Immature natural killer cell (primary cell): Measurements from ENCODE around the gene ZNF536. TPM values are rescaled to one million over a fixed set of nuclear protein-coding genes. Genes with fewer than 3 reads are reported as not detected.
"Not testable (repeated sequence)": the region's sequence is repeated elsewhere in the genome, so short reads cannot be mapped to it uniquely, and the experiment has no call there.

ENCODE experiments used
- DNase-seq, 3 donors: peaks; one replicate each; pipeline ENCODE4 v3.0.0; 2022; ENCODE audit warnings: mixed read lengths in 1 of 3
- H3K27ac Mint-ChIP-seq, 6 donors: one replicate each; pipeline ENCODE4 v1.8.0; 2020; ENCODE audit warnings: mixed read lengths in 6 of 6, mild to moderate bottlenecking in 5 of 6, inconsistent platforms in 4 of 6, moderate library complexity in 3 of 6
- H3K27me3 Mint-ChIP-seq, 3 donors: one replicate each; pipeline ENCODE4 v1.8.0; 2020 to 2021; ENCODE audit warnings: low read depth in 3 of 3, mild to moderate bottlenecking in 3 of 3, mixed read lengths in 3 of 3, moderate library complexity in 3 of 3, inconsistent platforms in 1 of 3
- H3K36me3 Mint-ChIP-seq, 3 donors: one replicate each; pipeline ENCODE4 v1.8.0; 2020; ENCODE audit warnings: mixed read lengths in 3 of 3, inconsistent platforms in 2 of 3, mild to moderate bottlenecking in 2 of 3
- H3K4me1 Mint-ChIP-seq, 2 donors: one replicate each; pipeline ENCODE4 v1.8.0; 2020; ENCODE audit warnings: inconsistent platforms in 2 of 2, mild to moderate bottlenecking in 2 of 2, mixed read lengths in 2 of 2, moderate library complexity in 1 of 2
- H3K4me3 Mint-ChIP-seq, 5 donors: one replicate each; pipeline ENCODE4 v1.8.0; 2020; ENCODE audit warnings: mild to moderate bottlenecking in 5 of 5, mixed read lengths in 5 of 5, inconsistent platforms in 3 of 5, moderate library complexity in 3 of 5
- H3K9me3 Mint-ChIP-seq, 6 donors: one replicate each; pipeline ENCODE4 v1.8.0; 2020; ENCODE audit warnings: mild to moderate bottlenecking in 6 of 6, mixed read lengths in 6 of 6, inconsistent platforms in 4 of 6, moderate library complexity in 3 of 6
- polyA plus RNA-seq, 3 donors: library from polyadenylated mRNA; unstranded; fragments of 300-500 nt; fragmentation: Illumina TruSeq; gene quantifications; one replicate each; pipeline ENCODE4 v1.2.3, GENCODE V29; 2021

Gene ZNF536
- polyA plus RNA-seq, 3 donors from 2014 or later, result not detected

DNA sequence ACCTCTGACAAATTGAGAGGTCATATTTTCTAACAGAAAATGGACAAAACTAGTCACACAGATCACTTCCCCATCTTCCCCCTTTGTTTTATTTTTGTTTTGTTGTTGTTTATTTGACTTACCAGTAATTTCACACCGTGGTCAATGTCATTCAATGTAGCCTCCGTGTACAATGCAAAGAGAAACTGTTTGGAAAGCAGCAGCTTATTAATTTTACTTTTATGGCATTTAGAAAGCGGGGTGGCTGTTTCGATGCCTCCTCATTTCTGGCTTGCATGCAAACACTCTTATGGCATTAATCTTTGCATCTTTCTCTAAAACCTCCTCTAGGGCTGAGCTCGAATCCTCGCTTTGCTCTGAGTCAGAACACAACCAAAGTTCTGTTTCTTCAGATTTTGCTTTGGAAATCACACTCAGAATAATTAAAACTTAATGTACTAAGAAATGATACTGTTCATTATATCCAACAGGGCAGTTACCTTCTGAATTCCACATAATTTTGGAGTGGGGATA, 77.0 kb downstream of the ZNF536 start:
- no peak for DNase-seq
- Mint-ChIP-seq H3K36me3 (no peaks in the 10 kb centered on the region), H3K4me1 (no peaks in the 10 kb centered on the region), H3K27ac (no peak overlapping the region), H3K9me3 (no peaks in the 10 kb centered on the region), H3K4me3 (no peak overlapping the region), H3K27me3 (peaks cover 1 to 3% (median 2%) of the 10 kb centered on the region in 3 donors)

DNA sequence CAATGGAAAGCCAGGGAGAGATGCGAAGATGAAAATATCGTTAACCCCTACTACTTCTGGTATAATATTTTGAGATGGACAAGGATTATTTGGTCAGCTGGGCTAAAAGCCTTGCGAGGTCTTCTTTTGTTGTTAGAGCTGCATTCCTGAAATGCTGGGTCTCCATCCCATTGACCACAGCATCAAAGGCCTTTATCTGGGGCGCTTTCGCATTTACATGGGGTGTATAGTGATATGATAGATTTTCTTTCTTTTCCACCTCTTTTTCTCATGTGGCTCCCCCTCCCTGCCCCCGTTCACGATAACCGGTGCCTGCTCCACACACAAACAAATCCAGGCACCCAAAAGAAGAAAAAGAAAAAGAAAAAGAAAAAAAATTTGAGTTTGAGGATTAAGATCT, 77.5 kb downstream of the ZNF536 start:
- H3K9me3 Mint-ChIP-seq, result no peaks in the 10 kb centered on the region
- peaks cover 1 to 3% (median 2%) of the 10 kb centered on the region in 3 donors for H3K27me3 Mint-ChIP-seq
- no peak overlapping the region for H3K4me3 Mint-ChIP-seq
- DNase-seq, result no peak
- H3K36me3 Mint-ChIP-seq, result no peaks in the 10 kb centered on the region
- H3K27ac Mint-ChIP-seq, result no peak overlapping the region
- H3K4me1 Mint-ChIP-seq, result no peaks in the 10 kb centered on the region

DNA sequence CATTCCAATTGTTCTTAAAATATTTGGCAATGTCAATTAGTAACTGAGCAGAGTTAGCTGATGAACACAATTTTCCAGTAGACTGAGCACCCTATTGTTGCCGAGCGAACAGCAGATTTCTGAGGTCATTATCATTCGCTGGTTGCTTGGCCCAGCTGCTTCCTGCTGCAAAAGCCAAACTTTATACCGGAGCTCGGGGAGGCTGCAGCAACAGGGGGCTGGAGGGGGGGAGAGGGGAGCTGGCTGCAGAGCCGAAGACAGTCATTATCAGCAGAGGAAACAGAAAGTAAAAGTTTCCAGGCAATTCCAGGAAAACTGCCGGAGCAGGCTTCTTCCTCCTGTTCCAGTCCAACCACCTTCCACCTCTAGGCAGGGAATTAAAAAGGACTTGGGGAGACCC, 77.9 kb downstream of the ZNF536 start:
- Mint-ChIP-seq H3K27me3 (peaks cover 1 to 3% (median 2%) of the 10 kb centered on the region in 3 donors), H3K36me3 (no peaks in the 10 kb centered on the region), H3K9me3 (no peaks in the 10 kb centered on the region), H3K4me1 (no peaks in the 10 kb centered on the region), H3K4me3 (no peak overlapping the region), H3K27ac (no peak overlapping the region)
- no peak for DNase-seq

DNA sequence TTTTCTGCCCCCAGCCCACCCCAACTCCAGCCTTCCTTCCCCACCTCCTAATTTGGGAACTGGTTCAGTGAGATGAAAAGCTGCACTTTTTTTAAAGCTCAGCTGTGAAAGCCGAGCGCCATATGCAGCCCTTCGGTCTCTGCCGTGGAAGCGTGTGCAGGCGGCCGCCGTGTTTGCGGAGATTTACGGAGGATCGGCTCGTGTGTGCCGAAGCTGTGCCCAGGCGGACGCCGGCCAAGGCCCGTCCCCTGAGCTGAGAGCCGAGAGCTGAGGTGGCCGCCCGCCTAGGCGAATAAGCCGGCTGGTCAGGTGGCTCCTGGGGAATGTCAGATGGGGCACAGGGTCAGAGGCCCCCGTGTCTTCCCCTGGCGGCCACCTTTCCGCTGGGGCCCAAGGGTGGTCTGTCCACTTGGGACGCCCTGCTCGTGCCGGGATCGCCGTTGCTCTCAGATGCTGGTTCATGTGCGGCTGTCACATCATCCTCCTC, 78.7 kb downstream of the ZNF536 start:
- Mint-ChIP-seq H3K4me3 (no peak overlapping the region), H3K27me3 (peaks cover 1 to 3% (median 2%) of the 10 kb centered on the region in 3 donors), H3K36me3 (no peaks in the 10 kb centered on the region), H3K9me3 (no peaks in the 10 kb centered on the region), H3K27ac (no peak overlapping the region), H3K4me1 (no peaks in the 10 kb centered on the region)
- no peak for DNase-seq

DNA sequence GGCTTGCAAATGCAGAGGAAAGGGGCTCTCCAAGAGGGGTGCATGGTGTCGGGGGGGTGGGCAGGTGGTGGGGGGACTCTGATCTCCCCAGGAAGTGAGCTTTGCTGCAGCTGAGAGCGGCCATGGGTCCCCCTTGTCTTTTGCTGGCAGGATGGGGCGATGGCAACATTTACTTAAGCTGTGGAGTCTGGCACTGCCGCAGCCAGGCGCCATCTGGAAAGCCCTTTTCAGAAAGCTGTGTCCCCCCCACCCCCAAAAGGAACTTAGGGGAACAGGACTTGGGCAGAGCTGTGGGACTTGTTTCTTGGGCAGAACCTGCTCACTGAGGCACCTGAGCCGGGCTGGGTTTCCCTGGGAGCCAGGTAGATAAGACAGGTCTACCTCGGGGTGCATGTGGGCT, 80.7 kb downstream of the ZNF536 start:
- Mint-ChIP-seq H3K36me3 (no peaks in the 10 kb centered on the region), H3K27me3 (peaks cover 0 to 2% (median 0%) of the 10 kb centered on the region in 3 donors), H3K9me3 (no peaks in the 10 kb centered on the region), H3K27ac (no peak overlapping the region), H3K4me3 (no peak overlapping the region), H3K4me1 (no peaks in the 10 kb centered on the region)
- DNase-seq, result no peak

DNA sequence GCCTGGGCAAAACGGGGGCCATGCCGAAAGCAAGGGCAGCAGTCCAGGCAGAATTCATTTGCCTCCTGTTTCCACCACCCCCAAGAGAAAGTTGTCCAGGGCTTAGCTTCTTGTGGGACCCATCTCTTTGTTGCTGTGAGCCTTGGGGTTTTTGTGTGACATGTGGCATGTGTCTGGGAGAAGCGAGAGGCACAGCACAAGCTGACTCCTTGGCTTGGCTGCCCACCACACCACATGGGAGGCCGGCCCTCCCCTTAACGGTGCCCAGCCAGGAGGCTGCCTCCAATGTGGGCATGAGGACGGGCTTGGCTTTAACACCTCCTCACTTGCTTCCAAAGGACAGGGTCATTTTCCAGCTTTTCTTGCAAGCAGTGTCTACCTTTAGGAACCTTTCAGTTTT, 81.6 kb downstream of the ZNF536 start:
- no peak overlapping the region for H3K27ac Mint-ChIP-seq
- H3K36me3 Mint-ChIP-seq, result no peaks in the 10 kb centered on the region
- H3K27me3 Mint-ChIP-seq, result peaks cover 0 to 2% (median 0%) of the 10 kb centered on the region in 3 donors
- no peaks in the 10 kb centered on the region for H3K9me3 Mint-ChIP-seq
- H3K4me3 Mint-ChIP-seq, result no peak overlapping the region
- H3K4me1 Mint-ChIP-seq, result no peaks in the 10 kb centered on the region
- no peak for DNase-seq

DNA sequence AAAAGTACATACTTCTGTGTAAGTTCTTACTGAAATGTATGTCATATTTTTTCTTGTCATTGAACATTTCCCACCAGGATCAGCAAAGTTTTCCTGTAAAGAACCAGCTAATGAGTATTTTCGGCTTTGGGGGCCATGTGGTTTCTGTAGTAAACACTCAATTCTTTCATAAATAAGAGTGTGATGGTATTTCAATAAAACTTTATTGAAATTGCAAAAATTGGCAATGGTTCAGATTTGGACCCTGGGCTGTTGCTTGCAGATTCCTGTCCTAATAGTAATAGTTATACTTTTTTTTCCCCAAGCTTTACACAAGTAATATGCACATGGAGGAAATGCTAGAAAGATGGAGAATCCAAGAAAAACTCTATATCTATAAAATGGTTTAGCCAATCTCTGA, 83.7 kb downstream of the ZNF536 start:
- H3K27me3 Mint-ChIP-seq, result peaks cover 0 to 2% (median 0%) of the 10 kb centered on the region in 3 donors
- H3K36me3 Mint-ChIP-seq, result no peaks in the 10 kb centered on the region
- H3K4me3 Mint-ChIP-seq, result no peak overlapping the region
- H3K27ac Mint-ChIP-seq, result no peak overlapping the region
- no peaks in the 10 kb centered on the region for H3K9me3 Mint-ChIP-seq
- no peaks in the 10 kb centered on the region for H3K4me1 Mint-ChIP-seq
- DNase-seq, result no peak

DNA sequence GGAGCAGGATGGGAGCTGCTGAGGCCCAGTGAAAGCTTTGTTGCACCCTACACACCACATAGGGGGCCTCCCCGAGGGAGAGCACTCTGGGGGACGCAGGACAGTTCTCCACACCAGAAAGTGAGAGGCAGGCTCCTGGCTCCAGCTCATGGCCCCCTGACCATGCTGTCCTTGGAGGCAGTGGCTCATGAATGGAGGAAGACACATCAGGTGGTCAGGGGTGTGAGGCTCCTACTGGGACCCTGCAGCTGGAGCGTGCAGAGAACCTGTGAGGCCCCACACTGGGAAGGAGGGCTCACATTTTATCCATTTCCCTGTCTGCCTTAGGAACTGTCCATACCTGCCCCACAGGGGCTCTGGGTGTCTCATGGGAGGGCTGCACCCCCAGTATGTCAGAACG, 85.3 kb downstream of the ZNF536 start:
- DNase-seq, result no peak
- no peaks in the 10 kb centered on the region for H3K9me3 Mint-ChIP-seq
- no peaks in the 10 kb centered on the region for H3K36me3 Mint-ChIP-seq
- no peak overlapping the region for H3K4me3 Mint-ChIP-seq
- no peak overlapping the region for H3K27ac Mint-ChIP-seq
- H3K4me1 Mint-ChIP-seq, result no peaks in the 10 kb centered on the region
- no peaks in the 10 kb centered on the region for H3K27me3 Mint-ChIP-seq

DNA sequence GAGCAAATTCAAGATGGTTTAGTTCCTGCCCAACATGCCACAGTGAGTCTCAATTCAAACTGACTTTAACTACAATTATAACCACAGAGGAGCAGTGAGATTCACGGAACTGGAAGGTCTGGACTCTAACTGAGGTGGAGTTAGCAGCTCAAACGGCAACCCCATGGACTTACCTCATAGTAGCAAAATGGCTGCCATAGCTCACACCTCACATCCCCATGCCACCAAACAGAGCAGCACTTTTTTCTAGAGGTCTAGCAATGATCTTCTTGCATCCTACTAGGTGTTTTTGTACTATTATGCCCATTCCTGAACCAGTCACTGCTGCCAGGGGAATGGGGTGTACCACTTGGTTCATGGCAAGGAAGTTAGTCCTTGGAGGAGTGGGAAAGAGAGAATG, 87.7 kb downstream of the ZNF536 start:
- DNase-seq, result no peak
- Mint-ChIP-seq H3K4me1 (no peaks in the 10 kb centered on the region), H3K9me3 (no peaks in the 10 kb centered on the region), H3K27ac (no peak overlapping the region), H3K36me3 (no peaks in the 10 kb centered on the region), H3K27me3 (peaks cover 0 to 2% (median 2%) of the 10 kb centered on the region in 3 donors), H3K4me3 (no peak overlapping the region)

DNA sequence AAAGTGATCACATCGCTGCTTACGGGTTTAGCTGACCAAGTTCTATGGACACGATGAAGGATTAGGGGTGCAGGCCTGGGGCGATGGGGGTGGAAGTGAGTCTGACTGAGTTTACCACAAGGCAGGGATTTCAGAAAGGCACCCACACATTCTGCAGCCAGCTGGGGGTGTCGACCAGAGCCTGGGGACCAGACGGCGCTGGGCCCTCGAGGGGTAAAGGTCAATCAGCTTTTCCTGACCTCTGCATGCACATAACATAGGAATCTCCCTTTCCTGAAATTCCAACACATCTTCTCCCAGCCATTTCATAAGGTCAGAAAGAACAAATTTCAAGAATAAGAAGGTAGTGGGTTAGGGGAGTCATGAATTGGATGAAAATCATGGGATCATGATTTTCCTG, 92.0 kb downstream of the ZNF536 start:
- no peaks in the 10 kb centered on the region for H3K9me3 Mint-ChIP-seq
- no peaks in the 10 kb centered on the region for H3K4me1 Mint-ChIP-seq
- no peak overlapping the region for H3K4me3 Mint-ChIP-seq
- no peak overlapping the region for H3K27ac Mint-ChIP-seq
- no peaks in the 10 kb centered on the region for H3K36me3 Mint-ChIP-seq
- H3K27me3 Mint-ChIP-seq, result peaks cover 3 to 4% (median 4%) of the 10 kb centered on the region in 3 donors
- DNase-seq, result no peak

DNA sequence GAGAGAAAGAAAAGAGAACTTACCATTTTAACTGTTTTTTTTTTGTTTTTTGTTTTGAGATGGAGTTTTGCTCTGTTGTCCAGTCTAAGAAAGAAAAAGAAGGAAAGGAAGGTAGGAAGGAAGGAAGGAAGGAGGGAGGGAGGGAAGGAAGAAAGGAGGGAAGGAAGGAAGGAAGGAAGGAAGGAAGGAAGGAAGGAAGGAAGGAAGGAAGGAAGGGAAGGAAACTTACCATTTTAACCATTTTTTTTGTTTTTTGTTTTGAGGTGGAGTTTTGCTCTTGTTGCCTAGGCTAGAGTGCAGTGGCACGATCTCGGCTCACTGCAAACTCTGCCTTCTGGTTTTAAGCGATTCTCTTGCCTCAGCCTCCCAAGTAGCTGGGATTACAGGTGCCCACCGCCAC, 94.4 kb downstream of the ZNF536 start:
- not testable (repeated sequence) for H3K9me3 Mint-ChIP-seq, DNase-seq, H3K4me1 Mint-ChIP-seq, H3K27me3 Mint-ChIP-seq, H3K4me3 Mint-ChIP-seq, H3K27ac Mint-ChIP-seq, H3K36me3 Mint-ChIP-seq

DNA sequence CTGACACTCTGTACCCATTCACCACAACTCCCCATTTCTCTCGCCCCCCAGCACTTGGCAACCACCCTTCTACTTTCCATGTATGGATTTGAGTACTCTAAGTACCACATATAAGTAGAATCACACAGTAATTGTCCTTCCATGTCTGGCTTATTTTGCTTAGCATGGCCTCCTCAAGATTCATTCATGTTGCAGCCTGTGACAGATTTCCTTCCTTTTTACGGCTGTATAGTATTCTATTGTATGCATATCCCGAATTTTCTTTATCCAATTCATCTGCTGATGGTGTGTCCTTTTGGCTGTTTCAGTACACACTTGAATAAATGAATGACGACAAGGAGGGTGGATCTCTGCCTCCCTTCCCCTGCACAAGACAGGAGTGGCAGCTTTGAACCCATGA, 95.1 kb downstream of the ZNF536 start:
- no peaks in the 10 kb centered on the region for H3K36me3 Mint-ChIP-seq
- H3K4me3 Mint-ChIP-seq, result no peak overlapping the region
- H3K4me1 Mint-ChIP-seq, result no peaks in the 10 kb centered on the region
- no peak overlapping the region for H3K27ac Mint-ChIP-seq
- DNase-seq, result no peak
- H3K27me3 Mint-ChIP-seq, result peaks cover 3 to 6% (median 4%) of the 10 kb centered on the region in 3 donors
- no peaks in the 10 kb centered on the region for H3K9me3 Mint-ChIP-seq

DNA sequence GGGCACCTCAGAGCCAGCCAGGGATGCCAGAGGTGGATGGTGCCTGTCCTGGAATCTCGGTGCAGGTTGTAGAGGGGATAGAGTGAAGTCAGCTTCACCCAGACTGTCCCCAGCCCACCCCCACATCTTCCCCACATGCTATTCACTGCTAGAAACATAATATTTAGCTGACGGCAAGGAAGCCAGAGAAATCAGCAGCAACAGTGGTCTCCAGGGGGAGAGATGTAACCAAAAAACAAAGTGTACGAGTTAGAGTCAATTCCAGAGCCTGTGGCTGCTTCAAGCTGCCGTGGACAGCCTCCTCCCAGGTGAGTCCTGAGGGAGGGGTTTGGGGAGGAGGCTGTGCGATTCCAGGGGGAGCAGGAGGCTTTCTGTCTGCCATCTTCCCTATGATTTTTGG, 97.6 kb downstream of the ZNF536 start:
- Mint-ChIP-seq H3K27ac (no peak overlapping the region), H3K27me3 (peaks cover 3 to 8% (median 4%) of the 10 kb centered on the region in 3 donors), H3K4me1 (no peaks in the 10 kb centered on the region), H3K9me3 (no peaks in the 10 kb centered on the region), H3K36me3 (no peaks in the 10 kb centered on the region), H3K4me3 (no peak overlapping the region)
- DNase-seq, result no peak

DNA sequence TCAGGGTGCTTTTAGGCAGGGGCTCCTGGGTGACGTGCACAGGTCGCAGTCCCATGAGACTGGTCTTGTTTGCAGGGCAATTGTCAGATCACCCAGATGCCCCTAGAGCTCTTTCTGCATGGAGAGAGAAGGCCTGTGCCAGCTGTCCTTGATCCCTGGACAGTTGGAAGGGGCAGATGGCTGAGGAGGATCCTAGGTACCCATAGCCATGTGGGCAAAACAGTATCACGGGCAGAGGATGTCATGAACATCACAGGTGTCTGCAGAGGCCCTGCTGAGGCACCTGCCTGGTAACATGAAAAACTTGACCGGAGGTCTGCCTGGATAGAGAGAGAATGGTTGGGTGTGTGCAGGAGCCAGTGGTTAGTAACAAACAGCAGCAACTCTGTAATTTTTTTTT, 99.3 kb downstream of the ZNF536 start:
- DNase-seq, result no peak
- Mint-ChIP-seq H3K27me3 (peaks cover 3 to 8% (median 4%) of the 10 kb centered on the region in 3 donors), H3K4me3 (no peak overlapping the region), H3K9me3 (no peaks in the 10 kb centered on the region), H3K4me1 (no peaks in the 10 kb centered on the region), H3K27ac (no peak overlapping the region), H3K36me3 (no peaks in the 10 kb centered on the region)

DNA sequence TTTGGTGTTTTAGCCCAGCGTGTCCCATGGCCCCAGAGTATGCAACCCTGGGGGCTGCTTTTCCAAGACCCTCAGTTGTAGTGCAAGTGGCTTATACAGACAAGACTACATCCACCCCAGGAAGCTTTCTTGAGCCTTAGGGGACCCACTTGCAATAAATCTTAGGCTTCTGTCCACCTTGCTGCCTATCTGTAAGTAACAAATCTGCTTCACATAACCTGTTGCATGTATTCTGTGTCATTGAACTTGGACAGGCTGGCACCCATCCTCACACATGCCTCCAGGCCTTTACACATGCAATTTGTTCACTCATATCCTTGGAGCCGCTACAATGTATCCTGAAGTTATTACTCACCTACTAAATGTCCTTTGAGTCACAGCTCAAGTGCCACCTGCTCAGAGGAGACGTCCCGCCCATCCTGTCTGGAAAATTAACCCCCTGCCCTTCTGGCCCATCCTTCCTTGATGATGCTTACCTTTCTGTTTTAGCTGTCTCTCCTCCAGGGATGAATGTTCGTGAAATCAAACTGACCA, 101.2 kb downstream of the ZNF536 start:
- H3K9me3 Mint-ChIP-seq, result no peaks in the 10 kb centered on the region
- H3K4me3 Mint-ChIP-seq, result no peak overlapping the region
- H3K27ac Mint-ChIP-seq, result no peak overlapping the region
- DNase-seq, result no peak
- no peaks in the 10 kb centered on the region for H3K36me3 Mint-ChIP-seq
- H3K4me1 Mint-ChIP-seq, result no peaks in the 10 kb centered on the region
- H3K27me3 Mint-ChIP-seq, result peaks cover 3 to 7% (median 4%) of the 10 kb centered on the region in 3 donors
